ENCODE measurements around the gene PLCB4.

GRCh38 chr20:9460518-9460917, 391.6 kb downstream of the PLCB4 start:
- TF ChIP-seq CTCF (IDR thresholded peaks at IDR 0.05) (no peak), POLR2A (IDR thresholded peaks at IDR 0.05) (no peak)
